ENCODE results near the gene SPC25.

DNA sequence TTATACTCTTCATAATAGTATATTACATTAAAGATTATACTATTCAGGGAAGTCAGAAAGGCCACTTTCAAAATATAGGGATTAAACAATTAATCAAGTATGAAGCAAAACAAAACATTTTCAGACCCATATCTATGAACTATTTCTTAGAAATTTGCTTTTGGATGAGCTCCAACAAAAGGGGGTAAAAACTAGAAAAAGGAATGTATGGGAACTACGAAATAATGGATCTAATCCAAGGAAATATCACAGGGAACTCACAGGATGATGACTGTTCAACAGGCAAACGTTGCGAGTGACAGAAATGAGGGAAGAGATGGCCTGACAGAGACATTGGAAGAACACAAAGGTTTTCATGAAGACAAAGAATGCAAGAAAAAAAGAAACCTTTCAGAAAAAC is 38.8 kb upstream of the SPC25 start:
- TF ChIP-seq CTCF (conservative IDR thresholded peaks at IDR 0.05): no peak
- TF ChIP-seq EZH2 (IDR thresholded peaks at IDR 0.05; ENCODE audit: low read depth): no peak

All from PC-9 (cell line).